Activated naive CD4-positive, alpha-beta T cell treated with Interleukin-2 at 50 U/mL for 16 hours (primary cell): ENCODE measurements around the gene SULT1C4.
"Not testable (repeated sequence)": the region's sequence is repeated elsewhere in the genome, so short reads cannot be mapped to it uniquely, and the experiment has no call there.

ENCODE experiments used
- DNase-seq: peaks from one replicate; pipeline ENCODE4 v3.0.0-alpha.2; 2020

Gene SULT1C4

DNA sequence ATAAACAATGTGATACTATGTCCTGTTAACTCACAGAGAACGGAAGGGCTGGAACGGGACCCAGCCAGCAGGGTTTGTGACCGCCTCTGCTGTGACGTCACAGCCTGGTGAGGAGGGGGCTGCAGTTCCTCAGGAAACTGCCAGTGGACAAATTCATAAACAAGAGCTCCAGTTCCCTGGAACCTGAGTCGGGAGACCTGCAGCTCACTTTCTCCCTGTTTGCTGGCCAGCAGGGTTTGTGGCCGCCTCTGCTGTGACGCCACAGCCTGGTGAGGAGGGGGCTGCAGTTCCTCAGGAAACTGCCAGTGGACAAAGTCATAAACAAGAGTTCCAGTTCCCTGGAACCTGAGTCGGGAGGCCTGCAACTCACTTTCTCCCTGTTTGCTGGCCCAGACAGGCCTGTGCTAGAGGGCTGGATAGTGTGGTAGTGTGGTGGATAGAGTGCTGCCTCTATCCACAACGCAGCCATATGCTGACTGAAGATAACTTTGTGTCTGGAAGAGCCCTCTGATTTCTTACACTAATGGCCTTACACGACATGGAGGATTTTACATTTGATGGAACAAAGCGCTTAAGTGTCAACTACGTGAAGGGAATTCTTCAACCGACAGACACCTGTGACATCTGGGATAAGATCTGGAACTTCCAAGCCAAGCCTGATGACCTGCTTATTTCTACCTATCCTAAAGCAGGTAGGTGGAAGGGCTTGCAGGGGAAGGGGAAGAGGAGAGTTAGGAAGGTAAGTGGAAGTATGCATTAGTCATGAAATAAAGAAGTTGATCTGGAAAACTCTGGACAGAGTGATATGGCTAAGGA is at the start of gene SULT1C4:
TSS of gene SULT1C4 (plus strand) at position 140 of the 816 bp plus-strand sequence. CDS start at position 524, 384 bp downstream.
- no peak for DNase-seq

DNA sequence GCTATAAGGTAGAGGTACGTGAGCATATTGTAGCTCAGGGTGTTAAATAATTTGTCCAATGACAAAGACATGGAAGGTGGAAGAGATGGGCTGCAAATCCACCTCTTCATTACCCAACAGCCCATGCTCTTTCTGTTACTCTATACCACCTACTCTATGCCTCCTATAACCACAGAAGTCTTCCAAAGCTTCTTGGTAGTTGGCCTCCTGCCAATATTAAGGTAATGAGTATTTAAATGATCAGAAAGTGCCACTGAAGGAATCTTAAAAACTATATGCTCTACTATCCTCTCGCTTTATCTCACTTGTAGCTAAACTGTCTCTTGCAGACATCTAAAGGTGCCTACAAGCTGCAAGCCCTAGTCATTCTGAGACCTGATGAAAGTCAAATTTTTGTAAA is 48.0 kb upstream of the SULT1C4 start:
- DNase-seq: no peak

DNA sequence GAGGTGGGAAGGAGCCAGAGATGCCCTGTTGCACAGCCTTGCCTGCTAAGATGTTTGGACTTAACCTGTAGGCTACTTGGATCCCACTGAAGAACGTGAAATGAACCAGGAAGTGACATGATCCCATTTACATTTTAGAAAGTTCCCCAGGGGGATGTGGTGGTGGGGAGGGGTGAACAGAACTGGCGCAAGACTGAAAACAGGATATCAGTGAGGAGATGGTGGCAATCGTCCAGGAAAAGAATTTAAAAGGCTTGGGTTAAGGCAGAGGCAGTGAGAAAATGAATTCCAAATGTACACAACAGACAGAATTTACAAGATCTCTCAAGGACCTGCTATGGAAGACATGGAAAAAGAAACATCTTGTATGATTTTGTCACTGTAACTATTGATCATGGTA is 46.8 kb upstream of the SULT1C4 start:
- no peak for DNase-seq

DNA sequence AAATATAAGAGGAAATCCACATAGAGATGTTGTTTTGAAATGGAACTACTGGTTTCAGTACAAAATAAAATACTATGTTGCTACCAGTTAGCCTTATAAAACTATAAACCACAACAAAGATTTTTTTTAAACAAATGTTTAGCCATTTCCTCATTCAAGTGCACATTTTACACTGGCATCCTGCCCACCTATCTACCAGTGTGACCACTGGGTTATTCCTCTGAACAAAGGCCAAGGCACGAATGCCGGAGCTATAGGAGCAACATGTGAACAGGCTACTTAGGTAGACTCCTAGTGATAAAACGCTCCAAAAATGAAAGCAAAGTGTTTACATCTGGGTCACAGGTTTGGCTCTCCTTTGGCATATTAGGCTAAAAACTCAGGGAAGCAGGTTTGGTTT is 31.8 kb upstream of the SULT1C4 start:
- no peak for DNase-seq

DNA sequence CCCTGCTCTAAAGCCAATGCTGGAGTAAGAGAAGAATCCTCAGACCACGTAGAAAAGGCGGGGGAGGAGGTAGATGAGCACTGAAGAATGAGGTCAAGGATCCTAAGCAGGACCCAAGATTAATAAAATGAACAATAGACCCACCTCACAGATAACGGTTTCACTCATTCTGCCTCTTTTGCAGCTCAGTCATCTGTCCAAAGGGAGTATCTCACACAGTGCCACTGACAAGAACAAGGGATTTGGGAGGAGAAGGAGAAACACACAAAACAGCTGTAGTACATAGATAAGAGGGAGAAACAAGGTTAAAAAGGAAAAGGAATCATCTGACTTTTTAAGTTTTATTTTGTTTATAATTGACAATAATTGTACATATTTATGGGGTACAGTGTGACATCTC is 30.9 kb upstream of the SULT1C4 start:
- no peak for DNase-seq

DNA sequence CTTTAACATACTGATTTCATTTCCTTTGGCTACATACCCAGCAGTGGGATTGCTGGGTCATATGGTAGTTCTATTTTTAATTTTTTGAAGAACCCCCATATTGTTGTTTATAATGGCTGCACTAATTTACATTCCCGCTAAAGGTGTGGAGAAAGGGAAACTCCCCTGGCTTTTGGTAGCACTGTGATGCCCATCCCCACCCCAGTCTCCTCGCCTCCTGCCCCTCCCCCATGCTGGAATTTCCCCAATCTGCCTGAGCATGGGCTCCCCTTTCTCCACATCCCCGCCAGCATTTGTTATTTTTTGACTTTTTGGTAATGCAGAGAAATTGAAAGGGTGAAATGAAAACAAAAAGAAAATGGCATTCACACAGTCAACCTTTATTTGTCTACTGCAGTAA is 30.0 kb upstream of the SULT1C4 start:
- no peak for DNase-seq

DNA sequence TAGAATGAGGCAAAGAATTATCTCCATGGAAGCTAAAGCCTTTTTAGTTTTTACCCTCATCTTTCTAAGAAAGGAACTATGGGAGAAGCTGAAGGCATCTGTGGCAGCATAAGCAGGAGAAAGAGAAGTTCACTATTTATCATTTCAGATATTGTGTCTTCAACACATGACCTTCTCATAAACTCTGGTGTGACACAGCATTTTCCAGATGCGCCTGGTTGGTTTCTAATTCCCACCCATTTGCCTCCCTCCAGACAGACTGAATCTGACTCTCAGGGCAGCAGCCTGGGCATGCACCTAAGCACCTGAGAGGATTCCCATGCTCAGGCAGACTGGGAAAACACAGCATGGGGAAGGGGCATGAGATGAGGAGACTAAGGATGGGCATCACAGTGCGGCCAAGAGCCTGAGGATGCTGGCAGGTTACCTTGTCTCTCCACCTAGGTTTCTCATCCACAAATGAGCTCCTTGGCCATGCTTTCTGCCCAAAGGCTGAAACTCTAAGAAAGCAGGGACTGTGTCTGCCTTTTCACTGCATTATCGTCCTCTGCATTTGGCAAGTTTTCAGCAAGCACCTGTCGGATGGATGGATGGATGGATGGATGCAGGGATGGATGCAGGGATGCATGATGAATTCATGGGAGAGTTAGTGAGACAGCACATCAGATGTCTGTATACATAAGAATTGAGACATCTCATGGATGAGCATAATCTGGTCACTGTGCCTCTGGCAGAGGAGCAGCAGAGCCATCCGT is 28.8 kb upstream of the SULT1C4 start:
- DNase-seq: no peak

DNA sequence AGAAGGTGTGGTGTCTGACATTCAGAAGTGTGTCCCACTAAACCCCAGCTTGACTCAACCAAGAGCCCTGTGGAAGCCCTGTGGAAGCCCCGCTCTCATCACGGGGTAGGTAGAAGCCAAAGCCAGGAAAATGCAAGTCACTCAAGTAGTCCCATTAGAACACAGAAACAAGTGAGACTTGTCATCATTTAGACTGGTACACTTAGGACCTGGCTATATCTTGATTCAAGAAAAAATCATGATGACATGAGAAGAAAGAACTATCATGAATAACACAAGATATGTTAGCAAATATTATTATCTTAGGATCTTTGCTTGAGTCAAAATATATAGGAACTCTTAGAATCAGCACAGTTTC is 28.2 kb upstream of the SULT1C4 start:
- no peak for DNase-seq

DNA sequence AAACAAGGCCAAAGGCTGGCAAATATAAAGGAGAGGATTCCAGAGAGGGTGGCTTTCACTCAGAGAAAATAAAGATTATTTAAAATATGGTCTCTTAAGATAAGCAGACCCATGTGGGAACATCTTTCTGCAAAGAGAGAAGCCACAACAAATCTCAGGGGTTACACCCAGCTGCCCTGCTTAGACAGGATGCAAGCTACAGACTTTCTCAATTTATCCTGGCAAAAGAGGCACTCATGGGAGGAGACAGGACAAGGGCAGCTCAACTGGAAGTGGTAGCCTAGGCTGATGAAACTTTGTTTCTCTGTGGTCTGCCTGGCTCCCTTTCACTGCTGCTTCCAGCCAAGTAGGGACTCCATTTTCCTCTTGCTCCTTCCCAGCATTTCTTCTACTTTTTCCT is 25.9 kb upstream of the SULT1C4 start:
- no peak for DNase-seq

DNA sequence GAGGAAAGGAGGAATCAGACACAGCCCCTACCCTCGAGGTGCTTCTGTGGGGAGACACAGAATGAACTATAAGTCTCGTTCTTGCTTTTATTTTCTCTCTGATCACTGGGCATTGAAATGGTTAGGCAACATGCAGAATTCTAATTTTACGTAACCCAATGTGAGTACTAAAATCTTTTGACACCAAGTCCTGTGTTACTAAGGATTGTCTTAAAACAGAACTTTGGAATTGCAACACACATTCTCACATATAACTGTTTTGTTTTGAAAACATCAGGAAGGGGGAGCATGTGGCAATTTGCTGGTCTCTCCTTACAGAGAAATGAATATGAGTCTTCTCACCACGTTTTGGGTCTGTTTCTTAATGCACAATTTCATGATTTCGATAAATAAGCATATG is 23.6 kb upstream of the SULT1C4 start:
- no peak for DNase-seq

DNA sequence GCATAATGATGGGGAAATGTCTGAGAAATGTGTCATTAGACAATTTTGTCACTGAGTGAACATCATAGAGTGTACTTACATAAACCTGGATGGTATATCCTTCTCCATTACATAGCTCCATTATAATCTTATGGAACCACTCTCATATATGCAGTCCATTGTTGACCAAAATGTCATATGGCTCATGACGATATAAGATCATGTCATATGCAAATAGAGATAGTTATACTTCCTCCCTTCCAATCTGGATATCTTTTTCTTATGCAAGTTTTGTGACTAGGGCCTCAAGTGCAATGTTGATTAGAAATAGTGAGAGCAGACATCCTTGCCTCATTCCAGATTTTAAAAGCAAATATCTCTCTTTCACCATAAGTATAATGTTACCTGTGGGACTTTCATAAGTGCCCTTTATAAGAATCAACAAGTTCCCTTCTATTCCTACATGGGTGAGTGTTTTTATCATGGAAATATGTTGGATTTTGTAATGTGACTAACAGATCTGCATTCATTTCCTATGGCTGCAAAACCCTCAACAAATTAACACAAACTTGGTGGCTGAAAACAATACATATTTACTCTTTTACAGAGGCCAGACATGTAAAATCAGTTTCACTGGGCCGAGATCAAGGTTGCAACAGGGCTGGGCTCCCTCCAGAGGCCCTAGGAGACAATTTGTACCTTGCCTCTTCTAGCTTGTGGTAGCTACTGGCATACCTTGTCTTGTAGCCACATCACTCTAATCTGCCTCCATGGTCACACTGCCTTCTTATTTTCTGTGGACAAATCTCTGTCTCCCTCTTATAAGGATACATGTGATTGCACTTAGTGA is 21.6 kb upstream of the SULT1C4 start:
- DNase-seq: no peak

DNA sequence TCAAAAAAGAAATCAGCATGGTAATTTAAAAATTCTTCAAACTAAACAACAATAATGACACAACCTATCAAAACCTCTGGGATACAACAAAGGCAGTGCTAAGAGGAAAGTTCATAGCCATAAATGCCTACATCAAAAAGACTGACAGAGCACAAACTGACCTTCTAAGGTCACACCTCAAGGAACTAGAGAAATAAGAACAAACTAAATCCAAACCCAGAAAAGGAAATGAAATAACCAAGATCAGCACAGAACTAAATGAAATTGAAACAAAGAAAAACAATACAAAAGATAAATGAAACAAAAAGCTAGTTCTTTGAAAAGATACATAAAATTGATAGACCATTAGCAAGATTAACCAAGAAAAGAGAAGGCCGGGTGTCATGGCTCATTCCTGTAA is 18.4 kb upstream of the SULT1C4 start:
- DNase-seq: not testable (repeated sequence)

DNA sequence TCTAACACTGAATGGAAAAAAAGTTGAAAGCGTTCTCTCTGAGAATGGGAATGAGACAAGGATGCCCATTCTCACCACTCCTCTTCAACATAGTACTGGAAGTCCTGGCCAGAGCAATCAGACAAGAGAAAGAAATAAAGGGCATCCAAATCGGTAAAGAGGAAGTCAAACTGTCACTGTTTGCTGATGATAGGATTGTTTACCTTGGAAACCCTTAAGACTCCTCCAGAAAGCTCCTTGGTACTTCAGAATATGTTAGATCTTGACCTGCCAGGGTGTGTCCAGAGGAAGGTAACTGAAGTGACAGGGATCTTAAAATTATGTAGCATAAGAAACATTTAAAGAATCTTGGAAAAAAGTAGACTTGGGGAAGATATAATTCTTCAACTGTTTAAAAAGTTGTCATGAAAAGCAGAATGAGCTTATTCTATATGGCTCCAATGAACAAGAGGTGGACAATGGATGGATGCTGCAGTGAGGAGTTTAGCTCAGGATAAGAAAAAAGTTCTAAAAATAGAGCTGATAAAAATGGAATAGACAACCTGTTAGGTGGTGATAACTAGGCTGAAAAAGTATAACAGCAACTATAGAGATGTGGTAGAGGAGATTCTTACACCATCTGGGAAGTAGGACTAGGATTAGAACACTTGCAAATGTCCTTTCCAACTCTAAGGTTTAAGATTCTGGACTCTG is 16.8 kb upstream of the SULT1C4 start:
- DNase-seq: no peak

DNA sequence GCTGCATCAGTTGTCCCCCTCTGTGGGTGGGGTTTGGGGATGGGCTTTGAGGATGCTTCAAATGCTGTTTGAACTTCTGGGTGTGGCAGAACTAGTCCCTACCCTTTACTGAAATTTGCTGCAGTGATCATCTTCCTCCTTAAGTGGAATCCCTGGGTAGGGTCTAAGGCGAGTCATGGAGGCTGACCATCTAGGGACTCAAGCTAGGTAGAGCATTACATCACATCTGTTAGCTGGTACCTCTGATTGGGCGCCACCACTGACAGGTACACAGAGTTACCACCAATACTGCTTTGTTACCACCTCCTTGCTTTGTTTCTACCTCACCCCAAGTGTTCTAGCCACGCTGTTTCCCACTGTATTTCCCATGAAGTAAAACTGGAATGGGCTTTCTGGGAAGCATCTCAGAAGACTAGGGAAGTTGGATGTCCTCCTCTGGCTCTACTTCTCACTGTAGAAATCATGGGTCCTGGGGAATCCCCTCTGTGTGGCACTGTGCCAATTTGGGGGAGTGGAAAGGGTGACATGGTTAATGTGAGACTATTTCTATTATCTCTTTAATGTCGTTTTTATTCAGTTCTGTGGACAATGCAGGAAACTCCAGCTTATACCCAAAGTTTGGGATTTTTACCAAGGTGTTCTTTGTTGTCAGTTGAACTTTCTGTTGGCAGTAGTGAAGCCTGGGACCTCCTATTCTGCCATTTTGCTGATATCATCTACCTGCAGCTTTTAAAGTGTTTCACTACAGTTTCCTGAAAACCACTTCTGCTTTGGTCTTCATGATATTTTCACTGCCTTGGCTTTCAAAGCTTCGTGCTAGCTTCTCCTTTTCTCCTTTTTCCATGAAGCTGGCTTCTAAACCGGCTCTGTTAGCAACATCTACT is 14.5 kb upstream of the SULT1C4 start:
- DNase-seq: no peak

DNA sequence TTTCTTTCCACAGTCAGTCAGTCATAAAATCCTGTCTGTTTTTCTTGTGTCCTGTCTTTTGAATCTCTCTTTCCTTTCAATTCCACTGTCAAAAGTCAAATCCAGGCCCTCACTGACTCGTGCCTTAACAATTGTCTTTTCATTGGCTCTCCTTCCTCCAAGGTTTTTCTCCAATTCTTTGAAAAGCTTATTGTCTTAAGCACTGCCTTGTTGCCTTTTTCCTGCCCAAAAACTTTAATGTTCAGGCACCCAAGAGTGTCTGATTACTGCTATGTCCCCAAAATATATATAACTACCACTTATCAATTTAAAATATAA is 13.9 kb upstream of the SULT1C4 start:
- DNase-seq: no peak

DNA sequence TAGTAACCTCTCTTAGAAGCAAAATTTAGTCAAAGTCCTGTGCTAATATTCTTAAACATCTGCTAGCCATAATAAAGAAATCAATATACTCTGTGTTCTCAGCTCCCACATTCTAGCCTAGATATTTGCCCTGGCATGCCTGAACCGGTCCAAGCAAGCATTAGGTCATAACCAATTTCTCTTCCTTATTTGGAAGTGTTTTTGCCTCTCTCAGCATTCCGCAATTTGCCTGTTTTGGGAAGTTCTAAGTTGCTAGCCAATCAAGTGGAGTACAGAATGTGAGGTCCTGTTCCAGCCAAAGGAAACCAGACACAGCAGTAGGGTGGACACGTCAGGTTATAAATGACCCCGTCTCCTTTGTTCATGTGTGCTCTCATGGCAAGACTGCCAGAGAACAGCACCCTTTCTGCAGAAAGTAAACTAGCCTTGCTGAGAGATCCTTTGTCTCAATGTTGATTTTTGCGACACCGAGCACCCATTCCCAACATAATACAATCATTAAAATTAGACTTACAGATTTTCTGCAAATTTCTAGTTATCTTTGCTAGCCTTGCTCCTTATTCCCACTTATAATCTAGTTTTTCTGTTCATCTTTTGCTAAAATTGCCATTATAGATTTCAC is 13.0 kb upstream of the SULT1C4 start:
- DNase-seq: no peak

DNA sequence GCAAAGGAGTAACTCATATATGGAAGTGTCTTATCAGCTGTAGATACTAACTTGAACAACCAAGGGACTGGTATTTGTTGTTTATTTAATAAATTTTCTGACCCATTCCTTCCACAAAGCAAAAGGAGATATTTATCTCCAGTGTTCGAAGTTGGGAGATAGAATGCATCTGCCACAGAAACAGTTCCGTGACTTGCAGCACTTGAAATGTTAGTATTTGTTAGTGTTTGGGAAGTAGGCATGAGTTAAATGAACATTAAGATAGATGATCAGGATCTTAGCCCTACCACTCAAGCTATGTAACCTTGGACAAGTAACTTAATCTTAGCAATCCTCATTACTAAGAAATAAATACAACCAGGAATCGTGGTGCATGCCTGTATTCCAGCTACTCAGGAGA is 12.1 kb upstream of the SULT1C4 start:
- no peak for DNase-seq

DNA sequence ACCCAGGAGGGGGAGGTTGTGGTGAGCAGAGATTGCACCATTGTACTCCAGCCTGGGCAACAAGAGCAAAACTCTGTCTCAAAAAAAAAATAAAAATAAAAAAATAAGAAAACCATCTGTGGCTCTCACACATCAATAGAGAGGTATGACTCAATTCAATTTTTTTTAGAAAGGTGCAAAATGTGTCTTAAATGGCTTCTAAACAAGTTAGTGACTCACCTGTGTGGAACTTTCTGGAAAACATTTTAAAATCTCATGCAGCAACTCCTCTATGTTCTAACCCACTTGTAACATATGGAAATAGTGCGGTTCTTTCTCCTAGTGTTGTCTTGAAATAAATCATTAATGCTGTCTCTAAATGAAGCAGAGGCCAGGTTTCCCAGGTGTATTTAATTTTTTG is 10.7 kb upstream of the SULT1C4 start:
- DNase-seq: no peak

DNA sequence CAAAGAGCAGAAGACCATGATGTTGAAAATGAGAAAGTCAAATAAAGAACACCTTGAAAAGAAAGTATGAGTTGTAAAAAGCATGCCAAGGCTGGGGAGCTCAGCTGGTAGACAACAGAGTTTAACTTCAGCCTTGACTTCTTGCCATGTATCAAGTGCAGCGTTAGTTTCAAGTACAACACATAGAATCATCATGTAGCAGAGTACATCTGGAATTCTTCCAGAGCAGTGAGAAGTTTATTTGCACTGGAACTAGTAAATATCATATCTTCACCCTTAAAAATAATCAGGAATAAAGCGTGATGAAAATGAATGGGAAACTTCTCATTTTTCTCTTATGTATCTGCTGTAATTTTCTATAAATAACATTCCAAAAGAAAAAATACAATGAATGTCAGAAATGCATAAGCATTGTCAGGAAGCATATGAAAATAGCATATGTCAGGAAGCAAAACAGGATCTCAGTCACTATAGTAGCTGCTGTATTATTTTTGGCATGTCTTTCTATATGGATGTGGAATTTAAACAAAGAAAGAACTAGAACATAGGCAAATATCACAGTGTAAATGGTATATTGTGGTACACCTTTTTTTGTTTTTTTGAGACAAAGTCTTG is 10.1 kb upstream of the SULT1C4 start:
- no peak for DNase-seq

DNA sequence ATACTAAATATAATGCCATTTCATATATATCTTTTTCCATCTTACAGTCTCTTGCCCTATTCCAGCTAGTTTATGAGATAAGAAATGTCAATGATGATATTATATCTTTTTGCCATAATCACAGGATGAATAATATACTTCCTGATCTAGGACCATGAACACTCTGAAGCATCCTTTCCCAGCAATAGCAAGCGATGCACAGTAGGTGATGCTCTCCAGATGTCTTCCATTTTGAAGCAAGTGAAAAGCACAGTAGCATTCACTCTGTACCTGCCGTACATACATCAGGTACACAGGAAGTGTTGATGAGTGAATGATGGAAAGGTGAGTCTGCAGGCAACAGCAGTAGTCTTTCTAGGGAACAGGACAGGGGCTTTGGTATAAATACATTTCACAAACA is 8.6 kb upstream of the SULT1C4 start:
- no peak for DNase-seq

DNA sequence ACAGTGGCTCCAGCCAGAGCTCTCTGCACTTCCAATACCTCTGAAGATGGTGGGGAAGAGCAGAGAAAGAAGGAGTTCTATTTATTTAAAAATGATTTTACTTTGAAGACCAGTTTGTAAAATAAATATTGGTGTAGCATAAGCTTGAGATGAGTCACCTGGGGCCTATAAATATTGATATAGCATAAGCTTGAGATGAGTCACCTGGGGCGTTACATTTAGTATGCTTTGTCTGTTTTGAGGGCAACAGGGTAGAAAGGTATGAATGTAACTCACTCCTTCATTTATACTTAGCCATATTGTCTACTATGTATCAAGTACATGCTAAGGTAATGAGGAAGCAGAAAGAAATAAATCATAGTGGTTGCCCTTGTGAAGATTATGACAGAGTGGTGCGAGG is 7.7 kb upstream of the SULT1C4 start:
- DNase-seq: no peak
